ENCODE data around the gene HTRA2.

Gene HTRA2

DNA sequence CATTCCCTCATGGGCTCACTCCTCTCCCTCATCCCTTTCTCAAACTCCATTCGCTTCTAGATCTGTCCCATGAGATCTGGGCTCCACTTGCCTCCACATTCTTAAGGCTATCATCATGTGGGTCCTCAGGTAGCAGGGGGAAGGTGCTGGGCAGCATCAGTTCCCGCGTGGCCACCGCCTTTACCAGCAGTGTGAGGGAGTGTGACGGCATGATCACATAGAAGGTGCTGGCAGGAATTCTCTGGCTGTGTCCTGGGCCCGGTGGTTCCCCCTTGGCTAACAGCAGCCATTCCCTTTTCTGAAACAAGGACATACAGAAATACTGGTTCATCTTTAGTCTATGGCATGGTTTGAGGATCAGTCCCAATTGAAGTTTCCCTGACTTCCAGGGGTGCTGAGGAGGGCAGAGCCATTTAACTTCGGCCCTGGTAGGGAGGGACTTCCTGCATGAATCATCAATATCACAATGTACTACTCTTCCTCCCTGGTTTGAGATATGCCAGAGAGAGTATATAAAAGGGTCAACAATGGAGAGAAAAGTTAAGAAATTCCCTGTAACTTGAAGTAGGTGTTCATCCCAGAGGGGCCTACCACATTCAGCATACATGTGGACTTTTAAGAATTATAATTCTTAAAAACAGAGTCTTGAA lies 32.5 kb downstream of the HTRA2 start:
- TF ChIP-seq CSRNP3 (CRISPR knock-in tag; IDR thresholded peaks at IDR 0.05), result no peak
- ATAC-seq, result no peak

GRCh38 chr2:74564222-74564621 lies 34.5 kb downstream of the HTRA2 start:
- ATAC-seq, result peak; percentile 4; the same call in 2 of the 3 replicates

DNA sequence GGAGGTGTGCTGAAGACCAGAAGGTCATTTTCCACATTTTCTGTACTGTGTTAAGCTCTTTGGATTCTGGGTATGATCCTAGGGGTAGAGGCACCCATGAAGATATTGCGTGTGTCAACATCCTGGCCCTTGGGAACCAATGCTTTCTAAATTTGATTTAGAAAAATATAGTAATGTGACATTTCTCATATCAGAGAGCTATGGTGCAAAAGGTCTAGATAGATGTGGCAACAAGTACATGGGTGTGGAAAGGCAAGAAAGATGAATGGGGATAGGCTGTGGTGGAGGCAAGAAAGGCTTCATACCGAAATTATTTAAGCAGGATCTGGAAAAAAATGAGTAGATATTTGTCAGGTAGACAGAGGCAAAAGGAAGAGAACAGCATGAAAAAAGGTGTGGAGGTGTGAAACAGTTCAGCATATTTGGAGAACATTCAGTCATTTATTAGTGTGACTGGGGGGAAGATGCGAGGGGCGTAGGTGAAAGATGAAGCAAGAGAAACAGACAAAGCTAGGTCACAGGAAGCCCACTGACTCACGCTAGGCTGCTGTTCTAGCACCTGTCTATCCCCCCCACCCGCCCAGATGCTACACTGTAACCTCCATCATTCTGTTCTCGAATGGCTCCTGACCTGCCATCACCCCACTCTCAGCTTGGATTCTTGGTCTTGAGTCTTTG lies 36.5 kb downstream of the HTRA2 start:
- ATAC-seq, result no peak

More at GRCh38 chr2:74564222-74564621, 34.5 kb downstream of the HTRA2 start:
- no peak for TF ChIP-seq TSHZ2 (CRISPR knock-in tag; IDR thresholded peaks at IDR 0.05)
- TF ChIP-seq CSRNP3 (CRISPR knock-in tag; IDR thresholded peaks at IDR 0.05), result no peak
- no peak for TF ChIP-seq ZC3H10 (CRISPR knock-in tag; IDR thresholded peaks at IDR 0.05)

GRCh38 chr2:74566754-74567085 lies 37.0 kb downstream of the HTRA2 start:
- ATAC-seq, result peak; percentile 84
- no peak for TF ChIP-seq SNAI2 (CRISPR knock-in tag; IDR thresholded peaks at IDR 0.05)
- TF ChIP-seq ESRRG (CRISPR knock-in tag; IDR thresholded peaks at IDR 0.05), result no peak
- TF ChIP-seq TCF4 (CRISPR knock-in tag; IDR thresholded peaks at IDR 0.05; ENCODE audit: borderline replicate concordance), result no peak
- no peak for TF ChIP-seq OSR1 (CRISPR knock-in tag; IDR thresholded peaks at IDR 0.05)
- peak; percentile 63; the same call in 1 of the 2 replicates for TF ChIP-seq TOX (CRISPR knock-in tag; IDR thresholded peaks at IDR 0.05; ENCODE audit: borderline replicate concordance)
- TF ChIP-seq ISL1 (CRISPR knock-in tag; IDR thresholded peaks at IDR 0.05), result peak; percentile 64
- no peak for TF ChIP-seq ZNF8 (CRISPR knock-in tag; IDR thresholded peaks at IDR 0.05)
- no peak for TF ChIP-seq ZNF70 (CRISPR knock-in tag; IDR thresholded peaks at IDR 0.05)
- TF ChIP-seq, protein P1, sequence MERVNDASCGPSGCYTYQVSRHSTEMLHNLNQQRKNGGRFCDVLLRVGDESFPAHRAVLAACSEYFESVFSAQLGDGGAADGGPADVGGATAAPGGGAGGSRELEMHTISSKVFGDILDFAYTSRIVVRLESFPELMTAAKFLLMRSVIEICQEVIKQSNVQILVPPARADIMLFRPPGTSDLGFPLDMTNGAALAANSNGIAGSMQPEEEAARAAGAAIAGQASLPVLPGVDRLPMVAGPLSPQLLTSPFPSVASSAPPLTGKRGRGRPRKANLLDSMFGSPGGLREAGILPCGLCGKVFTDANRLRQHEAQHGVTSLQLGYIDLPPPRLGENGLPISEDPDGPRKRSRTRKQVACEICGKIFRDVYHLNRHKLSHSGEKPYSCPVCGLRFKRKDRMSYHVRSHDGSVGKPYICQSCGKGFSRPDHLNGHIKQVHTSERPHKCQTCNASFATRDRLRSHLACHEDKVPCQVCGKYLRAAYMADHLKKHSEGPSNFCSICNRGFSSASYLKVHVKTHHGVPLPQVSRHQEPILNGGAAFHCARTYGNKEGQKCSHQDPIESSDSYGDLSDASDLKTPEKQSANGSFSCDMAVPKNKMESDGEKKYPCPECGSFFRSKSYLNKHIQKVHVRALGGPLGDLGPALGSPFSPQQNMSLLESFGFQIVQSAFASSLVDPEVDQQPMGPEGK (CRISPR knock-in tag; IDR thresholded peaks at IDR 0.05; ENCODE audit: borderline replicate concordance), result no peak

More for the DNA sequence above, 36.5 kb downstream of the HTRA2 start:
- TF ChIP-seq CSRNP3 (CRISPR knock-in tag; IDR thresholded peaks at IDR 0.05), result no peak
- no peak for TF ChIP-seq ARNTL (CRISPR knock-in tag; IDR thresholded peaks at IDR 0.05; ENCODE audit: borderline replicate concordance, low read depth)
- TF ChIP-seq RARB (CRISPR knock-in tag; IDR thresholded peaks at IDR 0.05), result no peak
- no peak for TF ChIP-seq TCF4 (CRISPR knock-in tag; IDR thresholded peaks at IDR 0.05; ENCODE audit: borderline replicate concordance)
- no peak for TF ChIP-seq ZFP30 (CRISPR knock-in tag; IDR thresholded peaks at IDR 0.05)
- TF ChIP-seq ZC3H10 (CRISPR knock-in tag; IDR thresholded peaks at IDR 0.05), result no peak
- TF ChIP-seq ESRRG (CRISPR knock-in tag; IDR thresholded peaks at IDR 0.05), result no peak
- no peak for TF ChIP-seq ZFP3 (CRISPR knock-in tag; IDR thresholded peaks at IDR 0.05)
- no peak for TF ChIP-seq BACH2 (CRISPR knock-in tag; IDR thresholded peaks at IDR 0.05; ENCODE audit: borderline replicate concordance)
- no peak for TF ChIP-seq ZNF565 (CRISPR knock-in tag; conservative IDR thresholded peaks at IDR 0.05; ENCODE audit: low read depth)
- no peak for TF ChIP-seq SNAI2 (CRISPR knock-in tag; IDR thresholded peaks at IDR 0.05)
- TF ChIP-seq ZNF8 (CRISPR knock-in tag; IDR thresholded peaks at IDR 0.05), result no peak
- TF ChIP-seq ISL1 (CRISPR knock-in tag; IDR thresholded peaks at IDR 0.05), result no peak

Data from SK-N-SH treated with all-trans-retinoic acid at 6 μM for 48 hours (cell line).